Stomach (tissue), 9 donors: ENCODE data around the gene FMO2. TPM values are rescaled to one million over a fixed set of nuclear protein-coding genes. Genes with fewer than 3 reads are reported as not detected.

Experiments used
- DNase-seq, 2 donors: peaks; one replicate each; pipeline versions ENCODE4 v3.0.0 to v3.0.0-alpha.2; 2013 to 2019
- H3K27ac ChIP-seq, 5 donors: fragments of 200-600 bp in 4 of 5; sonication (generic) in 4 of 5; one replicate each; pipeline ENCODE4 v1.5.1; 2013 to 2019; ENCODE audit warnings: mild to moderate bottlenecking in 1 of 5, moderate library complexity in 1 of 5
- H3K27me3 ChIP-seq, 3 donors: fragments of 200-600 bp; sonication (generic); one replicate each; pipeline ENCODE4 v1.5.1; 2017 to 2019; ENCODE audit warnings: mixed run types in 1 of 3
- H3K36me3 ChIP-seq, 4 donors: fragments of 200-600 bp; sonication (generic); 1 replicate in 3 of 4; 2 replicates in 1 of 4; pipeline ENCODE4 v1.5.1; 2016 to 2019
- H3K4me1 ChIP-seq, 4 donors: fragments of 200-600 bp; sonication (generic); one replicate each; pipeline ENCODE4 v1.5.1; 2016 to 2019
- H3K4me3 ChIP-seq, 4 donors: fragments of 200-600 bp; sonication (generic) in 3 of 4; one replicate each; pipeline ENCODE4 v1.5.1; 2016 to 2019; ENCODE audit warnings: mild to moderate bottlenecking in 1 of 4
- H3K9me3 ChIP-seq, 4 donors: fragments of 200-600 bp; sonication (generic); one replicate each; pipeline ENCODE4 v1.5.1; 2016 to 2019
- CTCF ChIP-seq, 7 experiments: fragments of 450-650 bp in 4 of 7; fragments of 200-600 bp in 3 of 7; sonication (generic) in 3 of 7; IDR thresholded peaks; one replicate each; pipeline ENCODE4 v1.5.1; 2016 to 2019; ENCODE audit warnings: antibody characterized with exemption in 7 of 7, control low read depth in 2 of 7, mild to moderate bottlenecking in 1 of 7
- EP300 ChIP-seq: sonication (generic); formaldehyde crosslinking; IDR thresholded peaks from one replicate; pipeline ENCODE4 v1.6.1; 2017; ENCODE audit warnings: antibody characterized with exemption
- POLR2A ChIP-seq, 4 donors: fragments of 450-650 bp; IDR thresholded peaks; one replicate each; pipeline ENCODE4 v1.6.1; 2016; ENCODE audit warnings: antibody characterized with exemption in 4 of 4, control low read depth in 2 of 4, mild to moderate bottlenecking in 1 of 4, moderate library complexity in 1 of 4
- POLR2AphosphoS5 ChIP-seq, 3 donors: sonication (generic); formaldehyde crosslinking; IDR thresholded peaks; one replicate each; pipeline ENCODE4 v1.6.1; 2016; ENCODE audit warnings: antibody characterized with exemption in 3 of 3
- WGBS, 5 donors: extraction: QIAGEN DNeasy Blood & Tissue Kit in 3 of 5; methylation state at CpG; one replicate each; pipeline versions ENCODE4 v1.1.5 to v1.1.7; 2013 to 2018; 5-methylcytosine and 5-hydroxymethylcytosine counted together
- intact Hi-C: fragments of 100-400 bp; cut with DNase I; formaldehyde crosslinking; loops from one replicate; pipeline ENCODE4 v1.15.1; 2023; ENCODE audit warnings: low total_unique reads
- polyA plus RNA-seq, 3 donors: library from polyadenylated mRNA; stranded (reverse); fragments of 200-250 nt; gene quantifications; one replicate each; pipeline ENCODE4 v1.2.3, GENCODE V29; 2013
- total RNA-seq, 5 donors: library from RNA; depleted of rRNA; stranded (reverse); fragments of >200 nt; gene quantifications; one replicate each; pipeline versions ENCODE4 v1.1.0 to v1.2.3, GENCODE V29; 2014 to 2016
- donor health status: healthy with polysubstance abuse.
- donor health status: Bipolar disorder and iron deficiency.
- donor health status: healthy.

FMO2 gene
- total and polyA plus RNA-seq, 8 donors, result 2.8 to 47.3 (median 5.8) TPM; not detected in 1

GRCh38 chr1:171252482-171252881 is 67.4 kb downstream of the FMO2 start:
- no peaks in the 10 kb centered on the region for H3K9me3 ChIP-seq
- peak in 1 of 2 donors; percentile 49 for DNase-seq
- no peaks in the 10 kb centered on the region for H3K36me3 ChIP-seq
- intact Hi-C loops, result no loop called here
- 51 to 71% (median 61%) methylated on average over 5 of the region's 5 CpGs for whole genome bisulfite sequencing, 5 donors
- TF ChIP-seq POLR2A (IDR thresholded peaks at IDR 0.05) (no peak), EP300 (no peak), CTCF (IDR thresholded peaks at IDR 0.05) (no peak)
- H3K27me3 ChIP-seq, result peaks cover 0 to 31% (median 4%) of the 10 kb centered on the region in 3 donors
- H3K4me1 ChIP-seq, result peaks cover 5 to 36% (median 19%) of the 10 kb centered on the region in 4 donors
- H3K4me3 ChIP-seq, result no peak overlapping the region
- H3K27ac ChIP-seq, result peak overlapping the region in 3 of 5 donors; percentile 18 to 81 (median 71)

- Histone ChIP-seq H3K36me3 (no peaks in the 10 kb centered on the region), H3K27ac (no peak overlapping the region), H3K9me3 (no peaks in the 10 kb centered on the region), H3K4me1 (peaks cover 8 to 41% (median 21%) of the 10 kb centered on the region in 4 donors), H3K4me3 (no peak overlapping the region), H3K27me3 (peaks cover 0 to 31% (median 4%) of the 10 kb centered on the region in 3 donors)
- TF ChIP-seq CTCF (IDR thresholded peaks at IDR 0.05) (no peak), EP300 (no peak), POLR2A (IDR thresholded peaks at IDR 0.05) (no peak), POLR2AphosphoS5 (IDR thresholded peaks at IDR 0.05) (no peak)
- intact Hi-C loops, result no loop called here
- WGBS, 5 donors, result 42 to 64% (median 47%) methylated on average over 4 of the region's 4 CpGs
- no peak for DNase-seq
Observed at GRCh38 chr1:171254859-171255258, 69.8 kb downstream of the FMO2 start.

GRCh38 chr1:171256940-171257606 is 72.0 kb downstream of the FMO2 start:
- H3K4me3 ChIP-seq, result no peak overlapping the region
- H3K4me1 ChIP-seq, result peaks cover 8 to 30% (median 13%) of the 10 kb centered on the region in 4 donors
- H3K27me3 ChIP-seq, result peaks cover 0 to 20% (median 4%) of the 10 kb centered on the region in 3 donors
- TF ChIP-seq POLR2AphosphoS5 (IDR thresholded peaks at IDR 0.05) (peak in 1 of 3 donors; percentile 23), POLR2A (IDR thresholded peaks at IDR 0.05) (no peak)
- 22 to 38% (median 27%) methylated on average over 5 to 8 of the region's 8 CpGs for WGBS, 5 donors
- H3K36me3 ChIP-seq, result no peaks in the 10 kb centered on the region
- peak; percentile 43 to 52 for DNase-seq
- no peaks in the 10 kb centered on the region for H3K9me3 ChIP-seq
- peak overlapping the region in 3 of 5 donors; percentile 5 to 47 (median 40) for H3K27ac ChIP-seq
- intact Hi-C loops, result no loop called here

GRCh38 chr1:171257607-171258076 is 72.5 kb downstream of the FMO2 start:
- Histone ChIP-seq H3K4me1 (peaks cover 4 to 24% (median 11%) of the 10 kb centered on the region in 4 donors), H3K4me3 (no peak overlapping the region), H3K27ac (peak overlapping the region in 3 of 5 donors; percentile 5 to 47 (median 40)), H3K36me3 (no peaks in the 10 kb centered on the region), H3K9me3 (no peaks in the 10 kb centered on the region), H3K27me3 (peaks cover 0 to 15% (median 0%) of the 10 kb centered on the region in 3 donors)
- peak in 1 of 2 donors; percentile 46 for DNase-seq
- TF ChIP-seq CTCF (IDR thresholded peaks at IDR 0.05), result no peak
- TF ChIP-seq POLR2A (IDR thresholded peaks at IDR 0.05), result no peak
- no peak for TF ChIP-seq EP300
- TF ChIP-seq POLR2AphosphoS5 (IDR thresholded peaks at IDR 0.05), result no peak
- intact Hi-C loops, result no loop called here
- WGBS, 5 donors, result 26 to 47% (median 35%) methylated on average over 4 to 5 of the region's 5 CpGs

GRCh38 chr1:171258429-171258828 is 73.3 kb downstream of the FMO2 start:
- intact Hi-C loops, result no loop called here
- H3K4me3 ChIP-seq, result no peak overlapping the region
- H3K27me3 ChIP-seq, result peaks cover 0 to 12% (median 0%) of the 10 kb centered on the region in 3 donors
- 74 to 88% (median 83%) methylated on average over 3 of the region's 3 CpGs for WGBS, 5 donors
- peaks cover 4 to 24% (median 11%) of the 10 kb centered on the region in 4 donors for H3K4me1 ChIP-seq
- DNase-seq, result no peak
- TF ChIP-seq POLR2A (IDR thresholded peaks at IDR 0.05), result no peak
- TF ChIP-seq EP300, result no peak
- TF ChIP-seq POLR2AphosphoS5 (IDR thresholded peaks at IDR 0.05), result no peak
- TF ChIP-seq CTCF (IDR thresholded peaks at IDR 0.05), result no peak
- no peaks in the 10 kb centered on the region for H3K36me3 ChIP-seq
- H3K9me3 ChIP-seq, result no peaks in the 10 kb centered on the region
- H3K27ac ChIP-seq, result no peak overlapping the region
